GM18868 (cell line): Measurements from ENCODE around the gene MED12L.

ENCODE experiments used
- ATAC-seq: cut with Tn5 transposase; IDR thresholded peaks from one replicate; pipeline ENCODE4 v1.9.1; 2021; ENCODE audit warnings: mild to moderate bottlenecking, moderate library complexity; ENCODE audit not compliant: unreplicated experiment

MED12L gene

GRCh38 chr3:151483961-151484520 lies 398.6 kb downstream of the MED12L start:
- no peak for ATAC-seq
